Tibial nerve (tissue), 3 donors: ENCODE results near the gene FGD5.

Source experiments
- CTCF ChIP-seq, 5 experiments: fragments of 200-600 bp in 3 of 5; fragments of 450-650 bp in 2 of 5; sonication (generic) in 3 of 5; IDR thresholded peaks; one replicate each; pipeline ENCODE4 v1.5.1; 2016 to 2019; ENCODE audit warnings: antibody characterized with exemption in 5 of 5, mild to moderate bottlenecking in 3 of 5, moderate library complexity in 2 of 5
- POLR2A ChIP-seq, 2 donors: fragments of 450-650 bp; IDR thresholded peaks; one replicate each; pipeline ENCODE4 v1.6.1; 2017; ENCODE audit warnings: antibody characterized with exemption in 2 of 2, mild to moderate bottlenecking in 2 of 2, moderate library complexity in 2 of 2

- TF ChIP-seq CTCF (IDR thresholded peaks at IDR 0.05) (peak in 4 of 5 experiments; percentile 11 to 31 (median 17)), POLR2A (IDR thresholded peaks at IDR 0.05) (no peak)
These were observed 37.7 kb upstream of the FGD5 start for GRCh38 chr3:14780927-14781507.
